PC-9 (cell line): ENCODE data around the gene SLC25A33. TPM values are rescaled to one million over a fixed set of nuclear protein-coding genes. Genes with fewer than 3 reads are reported as not detected.

Experiments used
- BruUV-seq: library from RNA; stranded (reverse); fragments of 400-500 nt; replicated peaks from 2 replicates; lab custom pipeline; 2021; lab: Mats Ljungman, UMichigan
- CTCF ChIA-PET: fragments of 300-600 bp; sonication (Branson Sonifier 250); formaldehyde crosslinking; loops from one replicate; lab custom pipeline; 2022; ENCODE audit warnings: antibody characterized with exemption; lab: Charles Lee
- POLR2A ChIA-PET: fragments of 300-600 bp; sonication (Branson Sonifier 250); formaldehyde crosslinking; loops from one replicate; lab custom pipeline; 2022; ENCODE audit warnings: antibody characterized with exemption; ENCODE audit not compliant: unreplicated experiment; lab: Charles Lee
- DNase-seq, 2 experiments: peaks; one replicate each; pipeline versions ENCODE4 v3.0.0 to v3.0.0-alpha.2; 2015 to 2022; ENCODE audit warnings: mixed read lengths in 1 of 2
- H2AFZ ChIP-seq: fragments of 200-600 bp; sonication (generic); 2 replicates; pipeline ENCODE4 v1.8.1; 2017; ENCODE audit warnings: antibody characterized with exemption
- H3F3A ChIP-seq: fragments of 200-600 bp; sonication (generic); 2 replicates; pipeline ENCODE4 v1.8.1; 2017; ENCODE audit warnings: antibody characterized with exemption, mild to moderate bottlenecking, low read depth; ENCODE audit not compliant: insufficient read depth
- H3K27ac ChIP-seq: fragments of 200-600 bp; sonication (generic); 2 replicates; pipeline ENCODE4 v1.6.1; 2016; ENCODE audit warnings: mixed run types
- H3K27me3 ChIP-seq: fragments of 200-600 bp; sonication (generic); 2 replicates; pipeline ENCODE4 v1.6.1; 2016; ENCODE audit warnings: low read depth, mixed run types; ENCODE audit not compliant: insufficient read depth
- H3K36me3 ChIP-seq: fragments of 200-600 bp; sonication (generic); 2 replicates; pipeline ENCODE4 v1.6.1; 2016; ENCODE audit warnings: low read depth, mixed run types
- H3K4me1 ChIP-seq: fragments of 200-600 bp; sonication (generic); replicated peaks from 2 replicates; pipeline ENCODE4 v1.6.1; 2016; ENCODE audit warnings: mixed run types; ENCODE audit not compliant: insufficient read depth
- H3K4me2 ChIP-seq: fragments of 200-600 bp; sonication (generic); 2 replicates; pipeline ENCODE4 v1.6.1; 2017; ENCODE audit warnings: mixed run types
- H3K4me3 ChIP-seq: fragments of 200-600 bp; sonication (generic); 2 replicates; pipeline ENCODE4 v1.6.1; 2016; ENCODE audit warnings: mixed run types
- H3K79me2 ChIP-seq: fragments of 200-600 bp; sonication (generic); 2 replicates; pipeline ENCODE4 v1.6.1; 2017; ENCODE audit warnings: low read depth, mixed run types
- H3K9me2 ChIP-seq: fragments of 200-600 bp; sonication (generic); 2 replicates; pipeline ENCODE4 v1.8.1; 2017; ENCODE audit warnings: mild to moderate bottlenecking; ENCODE audit not compliant: insufficient read depth
- H3K9me3 ChIP-seq: fragments of 200-600 bp; sonication (generic); 2 replicates; pipeline ENCODE4 v1.8.1; 2016; ENCODE audit warnings: low read depth; ENCODE audit not compliant: insufficient read depth
- H4K20me1 ChIP-seq: fragments of 200-600 bp; sonication (generic); 2 replicates; pipeline ENCODE4 v1.8.1; 2017; ENCODE audit not compliant: insufficient read depth
- EZH2 ChIP-seq: fragments of 200-600 bp; sonication (generic); IDR thresholded peaks from 2 replicates; pipeline ENCODE4 v1.8.0; 2017; ENCODE audit warnings: antibody characterized with exemption, low read depth
- intact Hi-C: fragments of 100-400 bp; cut with micrococcal nuclease; formaldehyde crosslinking; loops from one replicate; pipeline ENCODE4 v1.10.0; 2022; ENCODE audit not compliant: unreplicated experiment
- total RNA-seq: library from RNA; stranded (reverse); gene quantifications from 2 replicates; pipeline ENCODE4 v1.2.3, GENCODE V29; 2021
- TF ChIP-seq, protein P1 (sequence below): fragments of 200-600 bp; sonication (generic); conservative IDR thresholded peaks from 2 replicates; pipeline ENCODE4 v1.6.1; 2017; ENCODE audit warnings: mixed run types, antibody characterized with exemption, mild to moderate bottlenecking, moderate library complexity

Gene SLC25A33
- total RNA-seq, 1 experiment from 2014 or later, result 3.0 TPM

DNA sequence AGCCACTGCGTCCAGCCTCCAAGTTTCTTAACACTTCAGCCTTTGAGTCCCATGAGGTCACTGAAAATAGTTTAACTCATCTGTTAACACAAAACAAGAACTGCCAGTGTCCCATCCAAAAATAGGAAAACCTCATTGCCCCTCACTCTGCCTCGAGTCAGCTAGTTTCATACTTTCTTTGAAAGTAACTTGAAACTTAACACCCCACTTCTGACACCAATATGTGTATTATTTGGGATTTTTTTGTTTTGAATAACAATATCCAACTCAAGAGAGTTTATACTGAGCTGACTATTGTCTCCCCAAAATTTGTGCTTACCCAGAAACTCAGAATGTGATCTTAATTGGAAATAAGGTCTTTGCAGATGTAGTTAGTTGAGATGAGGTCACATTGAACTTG, 95.3 kb downstream of the SLC25A33 start:
- no peak for DNase-seq
- no peak overlapping the region for H2AFZ ChIP-seq
- BruUV-seq, result no TSS peak
- H3K4me1 ChIP-seq, result no peaks in the 10 kb centered on the region
- H3K4me2 ChIP-seq, result no peak overlapping the region
- no peaks in the 10 kb centered on the region for H3F3A ChIP-seq
- no peak for TF ChIP-seq EZH2
- TF ChIP-seq, protein P1, sequence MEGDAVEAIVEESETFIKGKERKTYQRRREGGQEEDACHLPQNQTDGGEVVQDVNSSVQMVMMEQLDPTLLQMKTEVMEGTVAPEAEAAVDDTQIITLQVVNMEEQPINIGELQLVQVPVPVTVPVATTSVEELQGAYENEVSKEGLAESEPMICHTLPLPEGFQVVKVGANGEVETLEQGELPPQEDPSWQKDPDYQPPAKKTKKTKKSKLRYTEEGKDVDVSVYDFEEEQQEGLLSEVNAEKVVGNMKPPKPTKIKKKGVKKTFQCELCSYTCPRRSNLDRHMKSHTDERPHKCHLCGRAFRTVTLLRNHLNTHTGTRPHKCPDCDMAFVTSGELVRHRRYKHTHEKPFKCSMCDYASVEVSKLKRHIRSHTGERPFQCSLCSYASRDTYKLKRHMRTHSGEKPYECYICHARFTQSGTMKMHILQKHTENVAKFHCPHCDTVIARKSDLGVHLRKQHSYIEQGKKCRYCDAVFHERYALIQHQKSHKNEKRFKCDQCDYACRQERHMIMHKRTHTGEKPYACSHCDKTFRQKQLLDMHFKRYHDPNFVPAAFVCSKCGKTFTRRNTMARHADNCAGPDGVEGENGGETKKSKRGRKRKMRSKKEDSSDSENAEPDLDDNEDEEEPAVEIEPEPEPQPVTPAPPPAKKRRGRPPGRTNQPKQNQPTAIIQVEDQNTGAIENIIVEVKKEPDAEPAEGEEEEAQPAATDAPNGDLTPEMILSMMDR, result no peak
- no peaks in the 10 kb centered on the region for H3K27me3 ChIP-seq
- ChIA-PET CTCF (no interaction called here), POLR2A (no interaction called here)
- H3K36me3 ChIP-seq, result no peaks in the 10 kb centered on the region
- no peaks in the 10 kb centered on the region for H3K9me3 ChIP-seq
- H3K4me3 ChIP-seq, result no peak overlapping the region
- no peaks in the 10 kb centered on the region for H3K9me2 ChIP-seq
- H4K20me1 ChIP-seq, result no peaks in the 10 kb centered on the region
- no peaks in the 10 kb centered on the region for H3K79me2 ChIP-seq
- H3K27ac ChIP-seq, result no peak overlapping the region
- intact Hi-C loops, result no loop called here

Other genes with a start within 250 kb of the SLC25A33 start
- gene SPSB1, start 246.6 kb upstream of the SLC25A33 start, total RNA-seq, result 27.9 and 33.8 TPM in 2 replicates
- gene TMEM201, start 49.4 kb downstream of the SLC25A33 start, total RNA-seq, result 17.2 and 17.4 TPM in 2 replicates
- gene PIK3CD, start 112.3 kb downstream of the SLC25A33 start, total RNA-seq, result 10.3 and 16.4 TPM in 2 replicates